GM12872 (cell line): ENCODE measurements around the gene LARGE1.

Experiments
- CTCF ChIP-seq: IDR thresholded peaks from 3 replicates; pipeline ENCODE4 v1.5.1; 2011; ENCODE audit warnings: low read depth, mild to moderate bottlenecking, low read length, moderate library complexity; ENCODE audit not compliant: insufficient read depth

The LARGE1 gene

GRCh38 chr22:33329398-33329797 is 590.9 kb downstream of the LARGE1 start:
- TF ChIP-seq CTCF = no peak

- no peak for TF ChIP-seq CTCF
These were observed 591.4 kb downstream of the LARGE1 start for GRCh38 chr22:33328789-33329296.

GRCh38 chr22:33327348-33327860 is 592.9 kb downstream of the LARGE1 start:
- no peak for TF ChIP-seq CTCF

- TF ChIP-seq CTCF = no peak
These were observed 593.6 kb downstream of the LARGE1 start for GRCh38 chr22:33326540-33327295.

GRCh38 chr22:33325232-33326004 is 594.9 kb downstream of the LARGE1 start:
- TF ChIP-seq CTCF = no peak

- TF ChIP-seq CTCF = no peak
These were observed 596.0 kb downstream of the LARGE1 start for GRCh38 chr22:33324228-33324627.

GRCh38 chr22:33321466-33321865 is 598.8 kb downstream of the LARGE1 start:
- TF ChIP-seq CTCF = no peak
